Activated CD8-positive, alpha-beta T cell treated with anti-CD3 and anti-CD28 coated beads for 36 hours (primary cell): ENCODE results near the gene TRAM2. TPM values are rescaled to one million over a fixed set of nuclear protein-coding genes. Genes with fewer than 3 reads are reported as not detected.

Experiments used
- ATAC-seq: fragments of 200-7000 bp; cut with Tn5 transposase; one replicate; pipeline ENCODE4 v1.10.0; 2021; ENCODE audit warnings: mild to moderate bottlenecking, moderate library complexity
- CTCF ChIA-PET: fragments of 350-600 bp; sonication (Branson Sonifier 250); formaldehyde crosslinking; loops from one replicate; lab custom pipeline; 2021; ENCODE audit warnings: antibody characterized with exemption; lab: Charles Lee
- POLR2A ChIA-PET: fragments of 350-600 bp; sonication (Branson Sonifier 250); formaldehyde crosslinking; loops from one replicate; lab custom pipeline; 2021; ENCODE audit warnings: antibody characterized with exemption; lab: Charles Lee
- DNase-seq: peaks from one replicate; pipeline ENCODE4 v3.0.0-alpha.2; 2020
- H3K27ac Mint-ChIP-seq: one replicate; pipeline ENCODE4 v1.8.0; 2021; ENCODE audit warnings: mild to moderate bottlenecking, mixed read lengths
- H3K27me3 Mint-ChIP-seq: one replicate; pipeline ENCODE4 v1.8.0; 2021; ENCODE audit warnings: mixed read lengths
- H3K36me3 Mint-ChIP-seq: one replicate; pipeline ENCODE4 v1.8.0; 2021; ENCODE audit warnings: low read depth, mixed read lengths
- H3K4me1 Mint-ChIP-seq: one replicate; pipeline ENCODE4 v1.8.0; 2021; ENCODE audit warnings: low read depth, mixed read lengths
- H3K4me3 Mint-ChIP-seq: one replicate; pipeline ENCODE4 v1.8.0; 2021; ENCODE audit warnings: mild to moderate bottlenecking, moderate library complexity, mixed read lengths
- H3K9me3 Mint-ChIP-seq: one replicate; pipeline ENCODE4 v1.8.0; 2021; ENCODE audit warnings: mixed read lengths
- intact Hi-C: fragments of 100-400 bp; cut with micrococcal nuclease; formaldehyde crosslinking; loops from one replicate; pipeline ENCODE4 v1.10.0; 2022
- total RNA-seq, 2 experiments: library from RNA; stranded (reverse); gene quantifications; one replicate each; pipeline ENCODE4 v1.2.3, GENCODE V29; 2021
- TF ChIP-seq, protein P1 (sequence below): fragments of 200-600 bp; IDR thresholded peaks from one replicate; pipeline ENCODE4 v1.8.0; 2022; ENCODE audit warnings: antibody characterized with exemption, mild to moderate bottlenecking

TRAM2 gene
- total RNA-seq, 2 experiments from 2014 or later: 0.94 to 1.0 TPM

- CTCF ChIA-PET: interaction anchor here (1.2 kb wide), 1 partner anchor 31 kb away, joined by 3 read pairs; no protein-coding TSS in a partner anchor
- H3K36me3 Mint-ChIP-seq: no peaks in the 10 kb centered on the region
- DNase-seq (no peak), ATAC-seq (no peak)
- POLR2A ChIA-PET: no interaction called here
- no peak overlapping the region for H3K27ac Mint-ChIP-seq
- intact Hi-C loops: no loop called here
- peaks cover 2% of the 10 kb centered on the region for H3K4me1 Mint-ChIP-seq
- no peaks in the 10 kb centered on the region for H3K9me3 Mint-ChIP-seq
- H3K27me3 Mint-ChIP-seq: no peaks in the 10 kb centered on the region
- TF ChIP-seq, protein P1, sequence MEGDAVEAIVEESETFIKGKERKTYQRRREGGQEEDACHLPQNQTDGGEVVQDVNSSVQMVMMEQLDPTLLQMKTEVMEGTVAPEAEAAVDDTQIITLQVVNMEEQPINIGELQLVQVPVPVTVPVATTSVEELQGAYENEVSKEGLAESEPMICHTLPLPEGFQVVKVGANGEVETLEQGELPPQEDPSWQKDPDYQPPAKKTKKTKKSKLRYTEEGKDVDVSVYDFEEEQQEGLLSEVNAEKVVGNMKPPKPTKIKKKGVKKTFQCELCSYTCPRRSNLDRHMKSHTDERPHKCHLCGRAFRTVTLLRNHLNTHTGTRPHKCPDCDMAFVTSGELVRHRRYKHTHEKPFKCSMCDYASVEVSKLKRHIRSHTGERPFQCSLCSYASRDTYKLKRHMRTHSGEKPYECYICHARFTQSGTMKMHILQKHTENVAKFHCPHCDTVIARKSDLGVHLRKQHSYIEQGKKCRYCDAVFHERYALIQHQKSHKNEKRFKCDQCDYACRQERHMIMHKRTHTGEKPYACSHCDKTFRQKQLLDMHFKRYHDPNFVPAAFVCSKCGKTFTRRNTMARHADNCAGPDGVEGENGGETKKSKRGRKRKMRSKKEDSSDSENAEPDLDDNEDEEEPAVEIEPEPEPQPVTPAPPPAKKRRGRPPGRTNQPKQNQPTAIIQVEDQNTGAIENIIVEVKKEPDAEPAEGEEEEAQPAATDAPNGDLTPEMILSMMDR: no peak
- no peak overlapping the region for H3K4me3 Mint-ChIP-seq
Measured at GRCh38 chr6:52544602-52545405, 32.1 kb downstream of the TRAM2 start.

DNA sequence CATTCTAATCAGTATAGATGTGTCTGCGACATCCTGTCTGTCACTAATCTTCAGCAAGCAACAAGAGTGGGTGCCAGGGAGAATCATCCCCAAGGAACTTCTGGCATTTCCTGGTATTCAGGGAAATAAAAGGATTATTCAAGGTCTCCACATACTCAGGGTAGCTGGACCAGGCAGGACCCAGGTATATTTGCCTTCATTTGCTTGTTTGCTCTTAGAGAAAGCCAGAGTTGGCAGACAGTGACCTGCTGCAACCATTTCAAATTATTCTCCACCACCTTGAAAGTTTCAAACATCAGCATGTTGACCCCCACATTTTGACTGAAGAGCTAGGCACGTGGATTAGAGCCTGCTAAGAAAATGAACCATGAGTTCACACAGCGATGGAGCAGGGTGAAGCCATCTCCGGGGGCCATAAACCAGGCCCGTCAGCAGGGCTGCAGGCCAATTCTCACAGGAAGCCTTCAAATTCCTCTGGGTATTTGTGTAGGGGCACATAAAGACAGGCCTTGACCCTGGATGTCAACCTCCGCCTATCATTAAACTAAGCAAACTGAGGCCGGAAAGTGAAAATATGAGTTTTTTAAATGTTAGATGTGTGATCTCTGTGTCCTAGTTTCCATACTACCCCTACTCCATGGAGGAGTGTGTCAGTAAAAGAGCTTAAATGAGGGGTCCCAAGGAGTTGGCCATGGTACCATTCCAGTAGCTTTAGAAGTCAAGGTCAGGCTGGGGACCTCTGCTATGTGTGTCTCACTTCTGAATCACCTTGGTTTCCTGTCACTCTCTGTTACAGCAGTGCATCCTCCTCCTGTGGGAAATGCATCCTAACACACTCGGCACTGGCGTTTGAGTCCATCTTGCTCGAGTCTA is 32.9 kb downstream of the TRAM2 start:
- TF ChIP-seq, protein P1: no peak
- H3K27me3 Mint-ChIP-seq: no peaks in the 10 kb centered on the region
- POLR2A ChIA-PET: interaction anchor here (0.9 kb wide), 1 partner anchor 8 kb away, joined by 4 read pairs; no protein-coding TSS in a partner anchor
- H3K4me3 Mint-ChIP-seq: no peak overlapping the region
- H3K36me3 Mint-ChIP-seq: no peaks in the 10 kb centered on the region
- H3K4me1 Mint-ChIP-seq: peaks cover 2% of the 10 kb centered on the region
- CTCF ChIA-PET: no interaction called here
- H3K9me3 Mint-ChIP-seq: no peaks in the 10 kb centered on the region
- intact Hi-C loops: no loop called here
- no peak overlapping the region for H3K27ac Mint-ChIP-seq
- no peak for ATAC-seq
- no peak for DNase-seq

DNA sequence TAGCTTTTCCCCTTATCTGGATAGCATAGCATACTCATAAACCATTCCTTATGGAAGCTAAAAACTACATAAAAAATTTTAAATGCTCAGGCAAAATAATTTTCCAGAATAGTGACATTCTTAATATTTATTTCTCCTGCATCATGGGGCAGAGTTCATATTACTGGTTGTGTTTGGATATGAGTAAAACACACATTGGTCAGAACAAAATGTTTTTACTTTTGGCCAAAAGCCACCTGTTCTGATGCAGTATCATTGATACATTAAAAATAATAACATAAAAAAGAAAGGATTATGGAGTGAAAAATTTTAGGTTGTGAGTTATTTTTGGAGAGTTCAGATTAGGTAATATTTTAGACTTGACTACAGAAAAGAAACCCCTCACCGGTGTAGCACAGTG is 33.6 kb downstream of the TRAM2 start:
- no peaks in the 10 kb centered on the region for H3K36me3 Mint-ChIP-seq
- H3K27me3 Mint-ChIP-seq: no peaks in the 10 kb centered on the region
- no peak overlapping the region for H3K27ac Mint-ChIP-seq
- DNase-seq (no peak), ATAC-seq (no peak)
- TF ChIP-seq, protein P1: no peak
- POLR2A ChIA-PET: interaction anchor here (0.7 kb wide), 1 partner anchor 33 kb away, joined by 3 read pairs; no protein-coding TSS in a partner anchor
- intact Hi-C loops: no loop called here
- peaks cover 3% of the 10 kb centered on the region for H3K4me1 Mint-ChIP-seq
- H3K9me3 Mint-ChIP-seq: no peaks in the 10 kb centered on the region
- CTCF ChIA-PET: no interaction called here
- H3K4me3 Mint-ChIP-seq: no peak overlapping the region

GRCh38 chr6:52541135-52541534 is 35.7 kb downstream of the TRAM2 start:
- CTCF ChIA-PET: interaction anchor here (1.1 kb wide), 1 partner anchor 29 kb away, joined by 3 read pairs; no protein-coding TSS in a partner anchor
- H3K27me3 Mint-ChIP-seq: no peaks in the 10 kb centered on the region
- H3K27ac Mint-ChIP-seq: no peak overlapping the region
- TF ChIP-seq, protein P1: no peak
- H3K4me3 Mint-ChIP-seq: no peak overlapping the region
- ATAC-seq (no peak), DNase-seq (no peak)
- H3K36me3 Mint-ChIP-seq: no peaks in the 10 kb centered on the region
- H3K9me3 Mint-ChIP-seq: no peaks in the 10 kb centered on the region
- POLR2A ChIA-PET: interaction anchor here (1.3 kb wide), 1 partner anchor 111 kb away, joined by 3 read pairs; no protein-coding TSS in a partner anchor
- intact Hi-C loops: no loop called here
- H3K4me1 Mint-ChIP-seq: peaks cover 22% of the 10 kb centered on the region
